Endothelial cell of umbilical vein (primary cell): ENCODE data around the gene TSHB. TPM values are rescaled to one million over a fixed set of nuclear protein-coding genes. Genes with fewer than 3 reads are reported as not detected.

Source experiments
- BruUV-seq: library from RNA; stranded (reverse); fragments of 400-500 nt; replicated peaks from 2 replicates; lab custom pipeline; 2021; lab: Mats Ljungman, UMichigan
- CTCF ChIA-PET: fragments of 300-600, 350-600 bp; sonication (Branson Sonifier 250); formaldehyde crosslinking; loops from one replicate; lab custom pipeline; 2021; ENCODE audit warnings: antibody characterized with exemption, inconsistent platforms; lab: Charles Lee
- POLR2A ChIA-PET: fragments of 300-600, 350-600 bp; sonication (Branson Sonifier 250); formaldehyde crosslinking; loops from one replicate; lab custom pipeline; 2021; ENCODE audit warnings: antibody characterized with exemption, inconsistent platforms; lab: Charles Lee
- DNase-seq: peaks from one replicate; pipeline ENCODE4 v3.0.0-alpha.2; 2011; ENCODE audit warnings: low read depth, low spot score
- FAIRE-seq: peaks from 2 replicates; lab custom pipeline; 2011; peaks lifted over from hg19 to GRCh38; lab: Jason Lieb, UNC
- H2AFZ ChIP-seq: 2 replicates; pipeline ENCODE4 v1.6.0; 2012; ENCODE audit warnings: low read depth, low read length, control low read depth, inconsistent platforms
- H3K27ac ChIP-seq: 2 replicates; pipeline ENCODE4 v1.5.1; 2011; ENCODE audit warnings: low read depth, mild to moderate bottlenecking, control low read depth, low read length, moderate library complexity; ENCODE audit not compliant: insufficient read depth
- H3K27me3 ChIP-seq, 2 experiments: 2 replicates each; pipeline versions ENCODE4 v1.6.0 to v1.6.1; 2011; ENCODE audit warnings: low read length in 2 of 2, mixed read lengths in 1 of 2; ENCODE audit not compliant: control insufficient read depth in 2 of 2, insufficient read depth in 2 of 2
- H3K36me3 ChIP-seq, 2 experiments: 2 replicates in 1 of 2; 3 replicates in 1 of 2; pipeline ENCODE4 v1.5.1; 2011; ENCODE audit warnings: low read length in 2 of 2, mild to moderate bottlenecking in 1 of 2, moderate library complexity in 1 of 2; ENCODE audit not compliant: control insufficient read depth in 2 of 2, insufficient read depth in 2 of 2; ENCODE audit errors: extremely low read depth in 1 of 2
- H3K4me1 ChIP-seq: 3 replicates; pipeline ENCODE4 v1.5.1; 2011; ENCODE audit warnings: mild to moderate bottlenecking, low read length; ENCODE audit not compliant: control insufficient read depth, insufficient read depth; ENCODE audit errors: extremely low read depth
- H3K4me2 ChIP-seq: 2 replicates; pipeline ENCODE4 v1.6.1; 2011; ENCODE audit warnings: low read length, control low read depth, mixed read lengths; ENCODE audit not compliant: insufficient read depth
- H3K4me3 ChIP-seq, 3 experiments: fragments of 200-600 bp in 1 of 3; sonication (generic), shearing (Covaris generic) in 1 of 3; replicated peaks in 1 of 3; 2 replicates each; pipeline ENCODE4 v1.5.1; 2011 to 2016; ENCODE audit warnings: control low read depth in 3 of 3, low read length in 3 of 3, mild to moderate bottlenecking in 2 of 3, inconsistent platforms in 1 of 3, low read depth in 1 of 3, moderate library complexity in 1 of 3; ENCODE audit not compliant: insufficient read depth in 1 of 3
- H3K79me2 ChIP-seq: 2 replicates; pipeline ENCODE4 v1.6.0; 2012; ENCODE audit warnings: low read length, inconsistent platforms; ENCODE audit not compliant: control insufficient read depth, insufficient read depth
- H3K9ac ChIP-seq: replicated peaks from 2 replicates; pipeline ENCODE3; 2011; ENCODE audit warnings: low read length, control low read depth; ENCODE audit not compliant: insufficient read depth; ENCODE audit errors: extremely low read depth
- H3K9me1 ChIP-seq: replicated peaks from 3 replicates; pipeline ENCODE4 v1.6.0; 2011; ENCODE audit warnings: mild to moderate bottlenecking, low read length; ENCODE audit not compliant: control insufficient read depth, insufficient read depth; ENCODE audit errors: extremely low read depth
- H3K9me3 ChIP-seq: replicated peaks from 2 replicates; pipeline ENCODE4 v1.5.1; 2012; ENCODE audit warnings: low read length, inconsistent platforms; ENCODE audit not compliant: control insufficient read depth, insufficient read depth
- H4K20me1 ChIP-seq: replicated peaks from 2 replicates; pipeline ENCODE3; 2011; ENCODE audit warnings: mild to moderate bottlenecking, low read length; ENCODE audit not compliant: control insufficient read depth, insufficient read depth; ENCODE audit errors: extremely low read depth
- CTCF ChIP-seq, 2 donors: IDR thresholded peaks; 1 replicate in 1 of 2; 2 replicates in 1 of 2; pipeline ENCODE4 v1.5.1; 2011; ENCODE audit warnings: low read length in 2 of 2, mild to moderate bottlenecking in 2 of 2, moderate library complexity in 2 of 2, control low read depth in 1 of 2, inconsistent platforms in 1 of 2, low read depth in 1 of 2; ENCODE audit not compliant: insufficient read depth in 1 of 2; ENCODE audit errors: extremely low read depth in 1 of 2
- EZH2 ChIP-seq: IDR thresholded peaks from 2 replicates; pipeline ENCODE4 v1.6.1; 2012; ENCODE audit warnings: borderline replicate concordance, low read depth, mild to moderate bottlenecking, moderate library complexity, low read length, inconsistent platforms; ENCODE audit not compliant: severe bottlenecking
- FOS ChIP-seq: IDR thresholded peaks from 2 replicates; pipeline ENCODE4 v1.6.1; 2011; ENCODE audit warnings: mild to moderate bottlenecking, low read length, moderate library complexity, borderline replicate concordance; ENCODE audit not compliant: insufficient read depth
- GATA2 ChIP-seq: IDR thresholded peaks from 2 replicates; pipeline ENCODE4 v1.7.0; 2011; ENCODE audit warnings: low read depth, mild to moderate bottlenecking, moderate library complexity, mixed read lengths, low read length; ENCODE audit not compliant: insufficient read length, insufficient read depth
- JUN ChIP-seq: IDR thresholded peaks from 2 replicates; pipeline ENCODE4 v1.6.1; 2011; ENCODE audit warnings: borderline replicate concordance, low read depth; ENCODE audit not compliant: insufficient read length, insufficient read depth
- MAX ChIP-seq: IDR thresholded peaks from 2 replicates; pipeline ENCODE4 v1.6.1; 2011; ENCODE audit not compliant: insufficient read depth, insufficient read length
- MYC ChIP-seq: IDR thresholded peaks from one replicate; pipeline ENCODE4 v1.6.1; 2011; ENCODE audit warnings: mild to moderate bottlenecking, low read depth, low read length
- POLR2A ChIP-seq: IDR thresholded peaks from 2 replicates; pipeline ENCODE4 v1.6.1; 2012; ENCODE audit warnings: low read depth, mild to moderate bottlenecking, control low read depth, low read length
- POLR2AphosphoS5 ChIP-seq: IDR thresholded peaks from 2 replicates; pipeline ENCODE4 v1.6.1; 2012; ENCODE audit warnings: low read depth, mild to moderate bottlenecking, control low read depth, low read length, moderate library complexity; ENCODE audit not compliant: insufficient read depth
- dilution Hi-C: fragments of 300-500 bp; cut with MboI; formaldehyde crosslinking; loops from one replicate; pipeline ENCODE4 v1.15.0; 2019; ENCODE audit warnings: low sequenced_read_pairs; ENCODE audit not compliant: extremely low pct_ligation_motif_present
- intact Hi-C: fragments of 100-400 bp; cut with micrococcal nuclease; formaldehyde crosslinking; loops from one replicate; pipeline ENCODE4 v1.10.0; 2022
- polyA plus RNA-seq, 4 experiments: library from polyadenylated mRNA; depleted of rRNA in 3 of 4; stranded (reverse) in 3 of 4; unstranded in 1 of 4; fragments of >200 nt; gene quantifications; 2 replicates each; pipeline versions ENCODE4 v1.2.1 to v1.2.3, GENCODE V29; 2011 to 2012; ENCODE audit warnings: missing spikeins in 1 of 4
- total RNA-seq: library from RNA; stranded (reverse); gene quantifications from 2 replicates; pipeline ENCODE4 v1.2.3, GENCODE V29; 2021

Gene TSHB
- total and polyA plus RNA-seq, 2 donors (not counting 3 experiments of a cell fraction or from before 2014, with no cell fraction given): not detected

GRCh38 chr1:115063228-115063901, 33.7 kb downstream of the TSHB start:
- POLR2A ChIA-PET: no interaction called here
- H3K4me2 ChIP-seq: peak overlapping the region; percentile 49
- no peaks in the 10 kb centered on the region for H3K36me3 ChIP-seq
- no TSS peak for BruUV-seq
- no peaks in the 10 kb centered on the region for H3K79me2 ChIP-seq
- dilution Hi-C loops: no loop called here
- intact Hi-C loops: loop anchor here (10.0 kb wide), 2 partner anchors 309 to 389 kb away; partner anchors contain the start of genes CSDE1 and DENND2C
- peak overlapping the region; percentile 67 for H3K9ac ChIP-seq
- H3K27me3 ChIP-seq: no peaks in the 10 kb centered on the region
- CTCF ChIA-PET: no interaction called here
- H3K9me1 ChIP-seq: no peaks in the 10 kb centered on the region
- DNase-seq (peak; percentile 11), FAIRE-seq (peak; percentile 71)
- TF ChIP-seq EZH2 (no peak), MAX (no peak), GATA2 (no peak), FOS (no peak), JUN (no peak), POLR2A (no peak), CTCF (IDR thresholded peaks at IDR 0.05; ENCODE audit: extremely low read depth in 1 of 2, insufficient read depth in 1 of 2, low read depth in 1 of 2, low read length in 2 of 2) (no peak), POLR2AphosphoS5 (no peak), MYC (no peak)
- peaks cover 19% of the 10 kb centered on the region for H3K4me1 ChIP-seq
- no peak overlapping the region for H3K4me3 ChIP-seq
- no peaks in the 10 kb centered on the region for H4K20me1 ChIP-seq
- no peaks in the 10 kb centered on the region for H3K9me3 ChIP-seq
- H2AFZ ChIP-seq: no peak overlapping the region
- H3K27ac ChIP-seq: peak overlapping the region; percentile 86
